HG02678 (cell line): ENCODE measurements around the gene GRK5.

Source experiments
- ATAC-seq: cut with Tn5 transposase; IDR thresholded peaks from one replicate; pipeline ENCODE4 v1.9.1; 2021; ENCODE audit warnings: mild to moderate bottlenecking, moderate library complexity; ENCODE audit not compliant: unreplicated experiment

The GRK5 gene

DNA sequence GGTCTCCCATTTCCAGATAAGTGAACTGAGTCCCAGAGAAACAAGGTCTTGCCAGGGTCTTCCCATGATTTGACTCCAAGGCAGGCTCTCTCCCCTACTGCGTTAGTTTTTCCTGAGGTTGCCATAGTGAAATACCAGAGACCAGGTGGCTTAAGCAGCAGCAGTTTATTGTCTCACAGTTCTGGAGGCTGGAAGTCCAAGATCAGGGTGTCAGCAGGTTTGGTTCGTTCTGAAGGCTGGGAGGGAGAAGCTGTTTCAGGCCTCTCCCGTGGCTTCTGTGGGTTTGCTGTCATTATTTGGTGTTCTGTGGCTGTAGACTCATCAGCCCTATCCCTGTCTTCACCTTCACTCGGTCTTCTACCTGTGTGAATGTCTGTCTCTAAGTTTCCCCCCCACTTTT is 129.9 kb downstream of the GRK5 start:
- no peak for ATAC-seq

DNA sequence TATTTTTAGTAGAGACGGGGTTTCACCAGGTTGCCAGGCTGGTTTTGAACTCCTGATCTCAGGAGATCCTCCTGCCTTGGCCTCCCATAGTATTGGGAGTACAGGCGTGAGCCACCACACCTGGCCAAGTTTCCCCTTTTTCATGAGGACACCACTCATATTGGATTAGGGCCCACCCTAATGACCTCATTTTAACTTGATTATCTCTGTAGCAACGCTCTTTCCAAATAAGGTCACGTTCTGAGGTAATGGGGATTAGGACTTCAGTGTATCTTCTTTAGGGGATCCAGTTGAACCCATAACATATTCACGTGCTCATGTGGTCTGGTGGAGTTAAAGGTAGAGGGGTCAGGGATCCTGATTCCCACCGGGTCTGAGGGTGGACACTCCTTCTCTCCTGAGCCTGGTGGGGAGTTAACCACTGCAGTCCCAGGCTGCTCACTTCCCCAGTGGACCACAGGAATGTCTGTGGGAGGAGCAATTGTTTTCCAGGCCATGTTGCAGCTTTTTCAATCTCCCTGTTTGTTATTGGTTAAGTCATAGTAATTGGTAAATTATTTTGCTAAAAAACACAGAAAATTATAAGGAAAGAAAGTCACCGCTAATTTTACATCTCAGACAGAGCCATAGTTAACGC is 130.5 kb downstream of the GRK5 start:
- no peak for ATAC-seq

DNA sequence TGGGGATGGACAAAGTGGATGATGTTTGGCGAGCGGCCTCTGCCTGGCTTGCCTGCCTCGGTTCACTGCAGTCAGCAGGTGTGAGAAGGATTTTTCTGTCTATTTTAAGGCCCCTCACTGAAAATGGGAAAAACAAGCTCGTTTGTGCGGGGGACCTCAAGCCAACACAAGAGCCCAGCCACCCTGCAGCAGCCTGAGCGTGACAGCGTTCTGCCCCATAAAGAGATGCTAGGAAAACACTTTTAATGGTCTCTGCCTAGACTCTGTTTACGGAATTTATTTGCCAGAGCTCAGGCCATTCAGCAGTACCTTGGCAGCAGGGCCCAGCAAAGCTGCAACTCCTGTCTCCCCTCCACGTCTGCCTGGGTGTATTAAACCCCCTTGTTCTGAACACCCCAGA is 131.7 kb downstream of the GRK5 start:
- ATAC-seq, result no peak

DNA sequence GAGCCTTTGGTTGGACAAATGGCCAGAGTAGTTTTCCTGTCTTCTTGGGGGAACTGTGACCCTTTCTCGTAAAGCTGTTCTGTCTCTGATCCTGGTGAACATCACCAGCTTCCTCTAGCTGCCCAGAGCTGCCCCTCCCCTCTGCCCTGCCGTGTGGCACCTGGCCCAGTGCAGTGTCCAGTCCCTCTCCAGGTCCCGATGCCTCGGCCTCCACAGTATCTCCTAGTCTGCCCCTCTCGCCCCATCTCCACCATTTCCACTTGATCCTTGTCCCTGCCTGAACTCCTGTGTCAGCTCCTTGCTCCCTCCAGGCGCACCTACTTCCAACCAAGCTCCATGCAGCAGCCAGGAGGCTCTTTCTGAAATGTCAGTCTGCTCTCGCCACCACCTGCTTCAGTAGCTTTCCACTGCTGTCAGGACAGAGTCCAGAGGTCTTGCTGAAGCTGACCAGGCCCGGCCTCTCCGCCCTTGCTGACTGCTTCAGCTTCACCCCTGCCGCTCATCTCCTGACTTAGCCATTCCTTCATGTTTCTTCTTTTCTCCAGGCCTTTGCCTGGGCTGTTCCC is 133.6 kb downstream of the GRK5 start:
- ATAC-seq, result no peak

DNA sequence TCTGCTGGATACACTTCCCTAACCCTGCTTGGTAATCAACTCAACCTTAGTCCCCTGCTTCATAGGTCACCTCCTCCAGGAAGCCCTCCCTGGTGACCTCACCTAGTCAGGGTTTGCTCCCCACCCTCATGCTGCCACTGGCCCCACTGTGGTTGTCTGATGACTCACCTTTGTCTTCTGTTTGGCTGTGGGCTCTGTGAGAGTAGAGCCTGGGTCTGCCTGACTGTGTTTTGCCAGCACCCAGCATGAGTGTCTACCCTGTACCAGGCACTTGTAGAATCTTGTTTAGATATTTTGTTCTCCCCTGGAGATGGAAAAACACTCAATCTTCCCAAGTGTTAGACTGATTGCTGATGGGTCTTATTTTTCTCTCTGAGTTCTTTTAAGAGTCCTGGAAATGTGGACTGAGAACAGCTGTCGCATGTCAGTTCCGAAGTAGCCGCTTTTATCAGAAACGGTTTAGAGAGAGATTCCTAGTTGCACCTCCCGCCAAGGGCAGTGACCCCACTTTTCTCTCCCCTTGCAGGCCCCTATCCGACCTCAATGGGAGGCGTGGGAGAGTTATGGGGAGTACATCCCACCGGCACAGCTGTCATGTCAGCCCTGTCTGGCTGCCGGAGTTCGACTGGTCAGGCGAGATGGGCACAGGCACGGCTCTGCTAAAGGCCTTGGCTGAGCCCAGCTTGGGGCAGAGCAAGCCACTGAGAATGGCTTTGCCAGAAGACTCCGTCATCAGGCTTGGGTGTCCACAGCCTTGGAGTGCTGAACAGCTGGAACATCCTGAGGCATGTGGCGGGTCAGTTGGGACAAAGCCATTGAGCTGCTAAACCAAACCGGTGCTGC is 134.3 kb downstream of the GRK5 start:
- ATAC-seq, result no peak

DNA sequence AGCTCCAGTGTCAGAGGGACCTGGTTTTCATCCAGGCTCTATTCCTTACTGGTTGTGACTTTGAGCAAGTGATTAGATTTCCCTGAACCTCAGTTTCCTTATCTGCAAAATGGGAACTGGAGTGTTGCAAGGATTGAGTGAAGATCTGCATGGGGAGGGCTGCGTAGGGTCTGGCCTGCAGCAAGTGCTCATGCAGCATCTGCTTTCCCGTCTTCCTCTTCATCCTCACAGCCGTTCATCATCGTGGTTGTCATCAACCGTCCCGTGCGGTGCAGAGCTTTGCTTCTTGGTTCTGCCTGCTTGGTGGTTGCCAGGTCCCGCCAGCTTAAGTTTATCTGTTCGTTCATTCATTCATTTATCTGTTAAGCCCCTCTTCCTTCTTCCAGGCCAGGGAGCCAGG is 135.0 kb downstream of the GRK5 start:
- no peak for ATAC-seq

DNA sequence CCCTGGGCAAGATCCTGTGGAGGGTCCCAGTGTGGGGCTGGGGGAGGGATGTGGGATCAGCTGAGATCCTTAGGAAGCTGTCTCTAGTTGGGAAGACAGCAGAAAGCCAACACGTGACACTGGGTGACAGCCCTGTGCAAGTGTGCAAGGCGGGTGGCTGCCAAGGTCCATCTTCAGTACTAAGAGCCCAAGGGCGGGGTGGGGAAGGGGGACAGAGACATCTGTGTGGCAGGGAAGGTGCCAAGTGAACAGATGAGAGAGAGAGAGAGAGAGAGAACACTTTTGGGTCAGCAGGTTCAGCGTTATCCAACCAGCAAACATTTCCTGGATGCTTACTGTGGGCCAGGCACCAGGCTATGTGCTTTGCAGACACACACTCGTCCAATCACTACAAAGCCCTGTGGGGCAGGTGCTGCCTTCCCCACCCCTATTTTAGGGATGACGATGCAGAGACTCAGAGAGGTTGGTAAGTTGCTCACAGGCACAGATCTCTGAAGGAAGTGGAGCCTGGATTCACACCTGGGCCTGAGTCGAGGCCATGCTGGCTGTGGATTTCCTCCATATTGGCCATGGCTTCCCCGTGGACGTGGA is 135.7 kb downstream of the GRK5 start:
- no peak for ATAC-seq

DNA sequence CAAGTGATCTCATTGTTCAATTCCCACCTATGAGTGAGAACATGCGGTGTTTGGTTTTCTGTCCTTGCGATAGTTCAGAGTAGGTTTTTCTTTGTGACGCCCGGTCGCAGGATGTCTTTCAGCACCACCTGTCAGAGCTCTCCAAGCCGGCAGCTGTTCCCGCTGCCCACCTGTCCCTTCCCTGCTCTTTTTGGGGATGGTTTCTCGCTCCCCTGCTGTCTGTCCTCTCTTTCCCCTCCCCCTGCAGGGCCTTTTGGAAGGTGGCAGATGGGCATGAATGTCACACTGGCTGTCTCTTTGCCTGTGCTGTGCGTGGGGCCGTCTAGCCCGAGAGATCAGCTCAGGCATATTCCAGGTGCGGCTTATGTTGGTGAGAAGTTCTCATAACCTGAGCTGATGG is 137.0 kb downstream of the GRK5 start:
- ATAC-seq, result no peak

DNA sequence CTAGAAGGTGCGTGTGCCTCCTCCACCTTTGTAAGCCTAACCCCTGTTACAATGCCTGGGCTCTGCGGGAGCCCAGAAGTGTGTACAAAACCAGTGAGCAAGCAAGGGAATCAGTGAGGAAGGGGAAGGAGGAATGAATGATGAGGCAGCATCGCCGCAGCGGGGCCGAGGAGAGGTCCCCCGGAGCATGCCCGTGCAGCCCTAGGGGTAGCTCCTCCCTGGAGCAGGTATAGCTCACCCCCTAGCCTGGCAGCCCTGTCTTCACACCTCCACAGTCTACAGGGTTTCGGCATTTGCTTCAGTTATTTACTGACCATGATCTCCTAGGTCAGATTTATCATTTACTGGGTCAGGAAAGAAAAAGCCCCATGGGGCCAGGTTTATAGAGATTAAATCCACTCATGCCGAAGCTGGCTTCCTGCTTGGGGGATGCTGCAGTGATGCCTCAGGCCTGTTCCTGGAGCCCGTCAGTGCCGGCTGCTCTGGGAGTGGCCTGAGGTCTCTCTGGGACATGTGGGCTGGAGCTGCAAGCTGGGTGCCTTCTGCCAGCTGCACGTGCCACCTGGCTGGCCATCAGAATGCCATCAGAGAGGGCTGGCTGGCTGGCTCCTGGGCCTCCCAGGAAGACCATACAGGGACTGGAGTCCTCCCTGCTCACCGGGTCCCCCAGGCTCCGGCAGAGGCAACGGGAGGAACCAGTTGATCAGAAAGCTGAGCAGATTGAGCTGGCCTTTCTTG is 138.9 kb downstream of the GRK5 start:
- ATAC-seq, result no peak

DNA sequence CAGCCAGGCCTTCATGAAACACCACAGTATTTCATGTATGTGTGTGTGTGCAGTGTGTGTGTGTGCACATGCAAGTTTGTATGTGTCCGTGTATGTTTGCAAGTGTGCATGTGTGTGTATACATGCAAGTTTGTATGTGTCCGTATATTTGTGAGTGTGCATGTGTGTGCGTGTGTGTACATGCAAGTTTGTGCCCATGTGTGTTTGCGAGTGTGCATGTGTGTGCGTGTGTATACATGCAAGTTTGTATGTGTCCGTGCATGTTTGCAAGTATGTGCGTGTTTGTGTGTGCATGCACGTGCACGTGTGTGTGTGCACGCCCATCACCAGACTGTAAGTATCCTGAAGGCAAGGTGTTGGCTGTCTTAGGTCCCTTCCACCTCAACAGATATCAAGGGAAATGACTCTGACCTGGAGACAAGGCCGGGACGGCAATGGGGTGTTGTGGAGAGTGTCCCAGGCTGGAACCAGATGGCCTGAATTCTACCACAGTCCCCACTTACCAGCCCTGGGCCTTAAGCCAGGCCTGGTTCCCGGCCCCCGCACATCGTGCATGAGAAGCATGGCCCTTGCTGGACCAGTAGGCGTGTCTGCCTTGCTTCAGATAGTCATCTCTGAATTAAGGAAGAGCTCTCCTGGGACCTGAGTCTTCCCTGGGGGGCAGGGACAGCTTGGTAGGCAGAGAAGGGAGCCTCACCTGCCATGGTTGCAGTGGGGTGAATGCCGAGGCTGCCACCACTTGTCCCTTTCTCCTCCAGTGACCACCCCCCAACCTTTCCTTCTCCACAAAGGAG is 140.0 kb downstream of the GRK5 start:
- no peak for ATAC-seq

DNA sequence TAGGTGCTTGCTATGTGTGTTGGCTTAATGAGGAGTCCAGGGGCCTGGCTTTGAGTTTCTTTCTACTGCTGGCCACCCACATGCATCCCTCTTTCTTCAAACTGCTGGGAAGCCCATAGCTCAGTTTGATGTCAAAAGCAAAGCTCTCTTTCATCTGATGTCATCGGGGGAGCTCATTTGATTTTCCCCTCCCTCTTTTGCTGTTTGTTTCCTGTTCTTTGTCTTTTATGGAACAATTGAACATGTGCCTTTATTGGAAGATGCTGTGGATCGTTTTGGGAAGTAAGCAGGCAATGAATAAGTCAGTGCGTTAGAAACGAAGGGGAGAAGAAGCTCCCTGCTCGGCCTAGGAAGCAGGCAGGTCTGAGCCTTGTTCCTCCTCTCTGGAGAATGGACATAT is 140.7 kb downstream of the GRK5 start:
- no peak for ATAC-seq

DNA sequence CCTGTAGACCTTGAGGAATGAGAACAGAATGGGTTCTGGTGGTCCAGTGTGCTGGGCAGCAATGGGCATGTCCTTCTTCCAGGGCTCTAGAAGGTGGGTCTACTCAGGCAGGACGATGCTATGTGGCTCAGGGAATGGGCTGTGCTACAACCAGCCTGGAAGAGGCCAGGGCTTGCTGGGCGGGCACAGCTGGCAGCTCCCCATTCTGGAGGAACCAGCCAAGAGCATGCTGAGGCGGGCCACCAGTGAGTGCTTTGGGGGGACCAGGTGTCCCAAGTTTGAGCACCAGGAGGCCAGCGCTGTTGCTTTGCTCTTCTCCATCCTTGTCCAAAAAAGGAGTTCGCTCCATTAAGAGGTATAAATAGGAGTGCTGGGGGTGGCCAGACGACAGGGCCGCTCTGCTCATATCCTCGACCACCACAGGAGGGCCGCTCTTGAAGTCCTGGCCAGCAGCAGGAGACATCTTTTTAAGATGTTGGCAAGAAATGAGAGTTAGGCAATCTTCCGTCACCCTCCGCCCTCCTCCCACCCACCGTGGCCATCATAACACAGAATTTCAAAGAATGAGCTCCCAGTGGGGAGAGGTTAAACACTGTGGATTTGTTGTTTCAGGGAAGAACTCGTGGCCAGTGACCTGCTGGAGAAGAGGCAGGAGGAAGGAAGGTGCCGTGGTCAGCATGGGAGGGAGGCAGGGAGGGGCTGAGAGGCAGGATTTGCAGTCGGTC is 141.3 kb downstream of the GRK5 start:
- ATAC-seq, result no peak

DNA sequence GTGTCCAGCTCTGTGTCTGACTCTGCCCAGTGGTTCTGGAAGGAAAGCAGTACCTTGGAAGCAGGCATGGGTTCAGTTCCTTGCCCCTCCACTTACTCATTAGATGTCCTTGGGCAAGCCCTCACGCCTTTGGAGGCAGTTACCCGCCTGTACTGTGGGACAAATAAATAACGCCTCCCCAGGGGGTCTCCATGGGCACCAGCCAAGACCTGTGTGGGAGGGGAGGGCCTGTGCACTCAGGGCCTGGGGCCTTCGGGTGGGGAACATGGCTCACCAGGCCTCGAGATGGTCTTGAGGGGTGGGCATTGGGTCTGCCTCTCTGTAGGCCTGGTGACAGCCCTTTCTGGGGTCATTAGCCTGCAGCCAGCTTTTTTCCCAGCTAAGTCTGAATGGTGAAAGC is 142.0 kb downstream of the GRK5 start:
- ATAC-seq, result no peak

DNA sequence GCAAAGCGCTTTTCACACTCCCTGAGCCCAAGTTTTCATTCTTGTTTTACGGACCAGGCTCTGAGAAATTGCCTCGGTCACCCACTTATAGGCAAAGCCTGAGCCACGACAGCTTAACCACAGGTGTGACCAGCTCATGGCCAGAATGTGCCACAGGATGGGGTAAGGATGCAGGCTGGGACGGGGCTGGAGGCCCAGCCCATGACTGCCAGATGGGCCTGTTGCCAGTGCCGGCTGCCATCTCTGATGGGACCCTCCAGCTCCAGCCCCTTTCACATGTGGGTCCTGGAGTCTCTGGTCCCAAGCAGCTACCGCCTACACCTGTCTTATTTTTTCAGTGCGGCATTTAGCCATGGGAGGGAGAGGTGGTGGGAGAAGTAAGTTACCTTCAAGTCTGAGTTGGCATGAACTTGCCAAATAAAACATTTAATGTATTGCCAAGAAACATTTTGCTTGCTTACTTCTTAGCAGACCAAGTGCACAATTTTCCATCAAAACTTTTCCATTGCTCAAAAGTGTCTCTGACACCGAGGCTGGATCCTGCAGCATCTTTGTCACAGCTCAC is 142.6 kb downstream of the GRK5 start:
- no peak for ATAC-seq

DNA sequence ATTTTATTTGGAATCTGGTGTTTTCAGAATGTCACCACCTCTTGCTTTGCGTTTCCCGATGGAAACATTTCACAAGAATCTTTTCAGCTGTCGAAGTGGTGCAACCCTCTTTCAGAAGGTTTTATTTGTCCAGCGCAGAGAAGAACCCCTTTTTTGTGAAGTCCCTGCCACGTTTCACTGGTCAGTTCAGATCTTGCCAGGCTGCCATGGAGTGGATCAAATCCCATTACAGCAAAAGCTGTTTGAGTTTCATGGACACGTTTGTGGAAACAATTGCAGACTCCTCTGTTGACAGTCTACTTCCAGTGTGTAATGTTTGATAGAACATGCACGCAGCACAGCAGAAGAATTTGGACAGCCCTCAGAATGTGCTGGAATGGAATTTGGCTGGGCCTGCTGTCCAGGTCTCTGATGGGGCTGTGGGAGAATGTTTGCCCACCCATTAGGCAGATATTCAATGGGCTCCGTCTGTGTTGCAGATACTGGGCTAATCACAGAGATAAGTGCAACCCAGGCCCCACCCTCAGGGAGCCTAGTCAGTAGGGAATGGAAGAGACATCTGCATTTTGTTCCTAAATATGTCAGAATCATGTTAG is 143.2 kb downstream of the GRK5 start:
- no peak for ATAC-seq

DNA sequence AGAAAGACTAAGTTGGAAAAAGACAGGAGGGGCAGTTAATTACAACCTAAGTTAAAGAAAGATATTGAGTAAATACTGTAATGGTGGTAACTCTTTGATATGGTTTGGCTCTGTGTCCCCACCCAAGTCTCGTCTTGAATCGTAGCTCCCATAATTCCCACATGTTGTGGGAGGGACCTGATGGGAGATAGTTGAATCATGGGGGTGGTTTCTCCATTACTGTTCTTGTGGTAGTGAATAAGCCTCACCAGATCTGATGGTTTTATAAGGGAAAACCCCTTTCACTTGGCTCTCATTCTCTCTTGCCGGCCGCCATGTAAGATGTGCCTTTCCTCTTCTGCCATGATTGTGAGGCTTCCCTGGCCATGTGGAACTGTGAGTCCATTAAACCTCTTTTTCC is 143.8 kb downstream of the GRK5 start:
- ATAC-seq, result no peak

DNA sequence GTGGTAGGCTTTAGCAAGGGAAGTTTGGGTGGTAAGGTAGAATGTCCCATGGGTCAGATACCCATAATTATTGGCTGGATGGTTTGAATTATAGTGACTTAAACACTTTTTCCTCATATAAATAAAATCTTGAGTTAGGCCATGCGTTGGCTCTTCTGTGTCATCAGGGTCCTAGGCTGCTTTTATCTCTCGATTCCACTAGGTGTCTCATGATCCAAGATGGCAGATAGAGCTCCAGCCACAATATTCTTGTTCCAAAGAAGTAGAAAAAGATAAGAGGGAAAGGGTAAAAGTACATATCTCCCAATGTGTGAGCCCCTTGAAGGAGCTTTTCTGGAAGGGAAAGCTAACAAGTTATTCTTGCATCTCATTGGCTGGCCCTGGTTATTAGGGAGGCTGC is 144.7 kb downstream of the GRK5 start:
- no peak for ATAC-seq

DNA sequence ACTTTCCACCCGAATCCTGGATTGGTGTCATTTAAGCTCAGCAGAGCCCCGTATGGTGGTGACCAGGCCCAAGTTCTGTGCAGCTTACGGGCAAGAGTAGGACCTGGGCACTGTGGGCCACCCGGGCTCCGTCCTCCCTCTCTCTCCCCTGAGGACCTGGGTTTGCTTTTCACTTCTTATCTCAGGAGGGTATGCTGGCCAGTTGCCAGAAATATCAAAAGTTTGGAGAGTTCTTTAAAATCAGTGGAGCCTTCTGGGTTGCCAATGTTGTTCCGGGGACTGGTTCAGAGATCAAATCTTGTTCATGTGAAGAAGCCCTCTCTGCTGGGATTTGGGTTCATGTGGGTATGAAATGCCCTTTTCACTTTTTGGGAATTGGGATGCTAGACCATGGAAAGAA is 145.4 kb downstream of the GRK5 start:
- ATAC-seq, result no peak

DNA sequence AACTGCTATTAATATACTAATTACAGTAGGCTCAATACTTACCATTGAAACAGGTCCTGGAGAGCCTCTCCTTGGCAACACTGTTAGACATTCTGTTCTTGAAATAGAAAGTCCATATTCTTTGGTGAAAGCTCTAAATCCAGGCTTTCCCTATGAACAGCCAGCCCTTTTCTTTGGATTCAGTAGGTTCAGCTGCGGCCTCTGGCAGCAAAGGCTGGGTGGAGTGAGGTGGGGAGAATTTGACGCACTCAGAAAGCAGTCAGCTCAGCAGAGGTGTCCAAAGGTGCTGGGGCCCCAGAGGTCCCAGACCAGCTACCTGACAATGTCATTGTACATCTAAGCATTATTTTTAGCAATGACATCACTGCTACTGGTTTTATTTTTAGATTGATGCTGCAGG is 146.1 kb downstream of the GRK5 start:
- no peak for ATAC-seq
